GM12865 (cell line): ENCODE results near the gene PRKRA.

Experiments used
- DNase-seq: peaks from one replicate; pipeline ENCODE4 v3.0.0; 2010; ENCODE audit warnings: low read depth
- H3K4me3 ChIP-seq: 2 replicates; pipeline ENCODE4 v1.5.1; 2011; ENCODE audit warnings: mild to moderate bottlenecking, low read depth, low read length, control low read depth
- CTCF ChIP-seq: IDR thresholded peaks from 2 replicates; pipeline ENCODE4 v1.5.1; 2011; ENCODE audit warnings: low read length, control low read depth, low read depth, inconsistent platforms; ENCODE audit not compliant: insufficient read depth; ENCODE audit errors: missing control alignments

PRKRA gene

GRCh38 chr2:178484245-178485041 is 33.5 kb upstream of the PRKRA start:
- no peak for TF ChIP-seq CTCF
- no peak overlapping the region for H3K4me3 ChIP-seq
- no peak for DNase-seq

GRCh38 chr2:178482437-178482836 is 31.5 kb upstream of the PRKRA start:
- DNase-seq, result peak; percentile 78
- H3K4me3 ChIP-seq, result no peak overlapping the region
- no peak for TF ChIP-seq CTCF

GRCh38 chr2:178480227-178481181 is 29.5 kb upstream of the PRKRA start, which contains the start of gene PLEKHA3:
Gene PLEKHA3 (plus strand): TSS chr2:178480457. CDS start chr2:178480870, 413 bp downstream.
- TF ChIP-seq CTCF, result no peak
- DNase-seq, result peak; percentile 89

GRCh38 chr2:178479758-178480226 is 28.8 kb upstream of the PRKRA start:
- no peak for DNase-seq
- TF ChIP-seq CTCF, result no peak
- H3K4me3 ChIP-seq, result peak overlapping the region; percentile 59

More at GRCh38 chr2:178480227-178481181, 29.5 kb upstream of the PRKRA start, which contains the start of gene PLEKHA3:
- H3K4me3 ChIP-seq, result peak within 1 kb of the TSS; percentile 88

GRCh38 chr2:178479275-178479616 is 28.3 kb upstream of the PRKRA start:
- H3K4me3 ChIP-seq, result peak overlapping the region; percentile 88
- TF ChIP-seq CTCF, result no peak
- DNase-seq, result no peak

- peak; percentile 83 for TF ChIP-seq CTCF
- H3K4me3 ChIP-seq, result peak within 1 kb of the TSS; percentile 88
- DNase-seq, result peak; percentile 85
Measured at GRCh38 chr2:178478439-178479274, 27.7 kb upstream of the PRKRA start, which contains the start of gene FKBP7. Gene FKBP7 (minus strand): TSS chr2:178478600. CDS start chr2:178478499, 101 bp downstream.
